IMR-90 (cell line): Measurements from ENCODE around the gene RABGGTB. TPM values are rescaled to one million over a fixed set of nuclear protein-coding genes. Genes with fewer than 3 reads are reported as not detected.
"Not testable (repeated sequence)": the region's sequence is repeated elsewhere in the genome, so short reads cannot be mapped to it uniquely, and the experiment has no call there.

Source experiments
- ATAC-seq: fragments of 200-7000 bp; cut with Tn5 transposase; 2 replicates; pipeline ENCODE4 v1.9.1; 2020; ENCODE audit warnings: low read depth, mild to moderate bottlenecking, moderate library complexity
- BruUV-seq: library from RNA; stranded (reverse); fragments of 400-500 nt; replicated peaks from 2 replicates; lab custom pipeline; 2021; lab: Mats Ljungman, UMichigan
- CTCF ChIA-PET: fragments of 300-600 bp; formaldehyde crosslinking; extraction: SDS; loops from one replicate; lab custom pipeline; 2021; ENCODE audit warnings: antibody characterized with exemption; lab: Yijun Ruan, JAX
- POLR2A ChIA-PET: fragments of 300-600 bp; sonication (Branson Sonifier 250); formaldehyde crosslinking; loops from one replicate; lab custom pipeline; 2022; ENCODE audit warnings: antibody characterized with exemption; ENCODE audit not compliant: unreplicated experiment; lab: Charles Lee
- DNase-seq: peaks from one replicate; pipeline ENCODE4 v3.0.0; 2013
- H2AFZ ChIP-seq: replicated peaks from 2 replicates; pipeline ENCODE3; 2013; ENCODE audit warnings: low read length, mild to moderate bottlenecking; ENCODE audit not compliant: poor library complexity
- H2AK5ac ChIP-seq: 2 replicates; pipeline ENCODE4 v1.6.1; 2013; ENCODE audit warnings: low read depth, low read length, inconsistent platforms
- H2AK9ac ChIP-seq: replicated peaks from 2 replicates; pipeline ENCODE3; 2013; ENCODE audit warnings: mild to moderate bottlenecking, low read depth, low read length, moderate library complexity; ENCODE audit not compliant: poor library complexity
- H2BK120ac ChIP-seq: 2 replicates; pipeline ENCODE4 v1.6.1; 2013; ENCODE audit warnings: low read depth, low read length, inconsistent platforms
- H2BK15ac ChIP-seq: 3 replicates; pipeline ENCODE4 v1.6.1; 2013; ENCODE audit warnings: low read depth, low read length, inconsistent platforms
- H2BK20ac ChIP-seq: 2 replicates; pipeline ENCODE4 v1.6.1; 2013; ENCODE audit warnings: low read depth, mild to moderate bottlenecking, inconsistent platforms, low read length, moderate library complexity
- H2BK5ac ChIP-seq: 2 replicates; pipeline ENCODE4 v1.6.1; 2013; ENCODE audit warnings: mild to moderate bottlenecking, low read depth, low read length, inconsistent platforms; ENCODE audit not compliant: poor library complexity, severe bottlenecking
- H3K14ac ChIP-seq: replicated peaks from 2 replicates; pipeline ENCODE4 v1.6.1; 2013; ENCODE audit warnings: low read depth, low read length, inconsistent platforms
- H3K18ac ChIP-seq: 2 replicates; pipeline ENCODE4 v1.6.1; 2013; ENCODE audit warnings: low read depth, low read length, control low read depth
- H3K23ac ChIP-seq: 2 replicates; pipeline ENCODE4 v1.6.1; 2013; ENCODE audit warnings: low read depth, low read length, inconsistent platforms
- H3K27ac ChIP-seq: 2 replicates; pipeline ENCODE4 v1.5.1; 2013; ENCODE audit warnings: mild to moderate bottlenecking, control low read depth, low read length; ENCODE audit not compliant: insufficient read depth
- H3K27me3 ChIP-seq: 2 replicates; pipeline ENCODE4 v1.6.1; 2013; ENCODE audit warnings: low read length; ENCODE audit not compliant: control insufficient read depth, insufficient read depth
- H3K36me3 ChIP-seq: 2 replicates; pipeline ENCODE4 v1.6.1; 2013; ENCODE audit warnings: low read length, mixed read lengths; ENCODE audit not compliant: control insufficient read depth, insufficient read depth
- H3K4ac ChIP-seq: 2 replicates; pipeline ENCODE4 v1.6.1; 2013; ENCODE audit warnings: low read depth, low read length, inconsistent platforms
- H3K4me1 ChIP-seq: 2 replicates; pipeline ENCODE4 v1.6.1; 2013; ENCODE audit warnings: low read length, mixed read lengths; ENCODE audit not compliant: control insufficient read depth, insufficient read depth
- H3K4me2 ChIP-seq: 2 replicates; pipeline ENCODE4 v1.6.1; 2013; ENCODE audit warnings: low read depth, mild to moderate bottlenecking, control low read depth, low read length, moderate library complexity
- H3K4me3 ChIP-seq: 2 replicates; pipeline ENCODE4 v1.5.1; 2013; ENCODE audit warnings: low read depth, mild to moderate bottlenecking, control low read depth, low read length, moderate library complexity; ENCODE audit not compliant: insufficient read depth
- H3K56ac ChIP-seq: 2 replicates; pipeline ENCODE4 v1.6.1; 2013; ENCODE audit warnings: low read length, inconsistent platforms; ENCODE audit not compliant: insufficient read depth; ENCODE audit errors: extremely low read depth
- H3K79me1 ChIP-seq, 2 experiments: 2 replicates each; pipeline ENCODE4 v1.6.1; 2013; ENCODE audit warnings: low read length in 2 of 2, inconsistent platforms in 1 of 2, low read depth in 1 of 2
- H3K9ac ChIP-seq: 2 replicates; pipeline ENCODE4 v1.6.1; 2013; ENCODE audit warnings: low read depth, low read length, control low read depth
- H3K9me1 ChIP-seq: 2 replicates; pipeline ENCODE4 v1.6.1; 2013; ENCODE audit warnings: low read length, inconsistent platforms; ENCODE audit not compliant: insufficient read depth
- H3K9me3 ChIP-seq: 2 replicates; pipeline ENCODE4 v1.6.1; 2013; ENCODE audit warnings: low read length; ENCODE audit not compliant: control insufficient read depth, insufficient read depth
- H4K20me1 ChIP-seq: 2 replicates; pipeline ENCODE4 v1.6.1; 2013; ENCODE audit warnings: low read length, inconsistent platforms; ENCODE audit not compliant: insufficient read depth
- H4K5ac ChIP-seq: 2 replicates; pipeline ENCODE4 v1.6.1; 2013; ENCODE audit warnings: mild to moderate bottlenecking, low read depth, low read length, control low read depth
- H4K8ac ChIP-seq, 2 experiments: 2 replicates each; pipeline ENCODE4 v1.6.1; 2013; ENCODE audit warnings: low read depth in 2 of 2, low read length in 2 of 2, control low read depth in 1 of 2, inconsistent platforms in 1 of 2
- H4K91ac ChIP-seq: 2 replicates; pipeline ENCODE4 v1.6.1; 2013; ENCODE audit warnings: low read depth, low read length, inconsistent platforms; ENCODE audit not compliant: insufficient read depth
- WGBS, 2 experiments: methylation state at CpG; one replicate each; pipeline versions ENCODE4 v1.1.5 to v1.1.7; 2013; ENCODE audit warnings: missing lambda C conversion rate in 2 of 2; ENCODE audit not compliant: insufficient read length in 1 of 2; ENCODE audit errors: extremely low coverage in 2 of 2; 5-methylcytosine and 5-hydroxymethylcytosine counted together
- dilution Hi-C: fragments of 300-500 bp; cut with HindIII; formaldehyde crosslinking; loops from one replicate; pipeline ENCODE4 v1.14.3; 2018; ENCODE audit warnings: low sequenced_read_pairs; ENCODE audit not compliant: unreplicated experiment
- in situ Hi-C: fragments of 300-500 bp; cut with MboI; formaldehyde crosslinking; loops from 3 replicates; pipeline ENCODE4 v1.14.3; 2019; ENCODE audit warnings: low sequenced_read_pairs, inconsistent platforms, mixed read lengths
- intact Hi-C: fragments of 100-400 bp; cut with micrococcal nuclease; formaldehyde crosslinking; loops from 2 replicates; pipeline ENCODE4 v1.10.0; 2022
- polyA plus RNA-seq, 3 experiments: library from polyadenylated mRNA; depleted of rRNA; stranded (reverse); fragments of >200 nt; gene quantifications; 2 replicates each; pipeline ENCODE4 v1.2.3, GENCODE V29; 2012; ENCODE audit warnings: low replicate concordance in 1 of 3
- total RNA-seq: library from RNA; depleted of rRNA; stranded (reverse); fragments of >200 nt; gene quantifications from 2 replicates; pipeline ENCODE4 v1.2.3, GENCODE V29; 2012

Gene RABGGTB
- total and polyA plus RNA-seq, 2 of the 4 experiments (the other 2 are of a cell fraction): 48.2 to 76.0 TPM

- H2BK15ac ChIP-seq, H3K56ac ChIP-seq, H3K4ac ChIP-seq, BruUV-seq, in situ Hi-C loops, H3K23ac ChIP-seq, H2BK120ac ChIP-seq, H4K8ac ChIP-seq, H3K27ac ChIP-seq, H3K4me1 ChIP-seq, dilution Hi-C loops, H2AFZ ChIP-seq, H2AK5ac ChIP-seq, H3K27me3 ChIP-seq, H2BK5ac ChIP-seq, H3K9ac ChIP-seq, H3K9me1 ChIP-seq, POLR2A ChIA-PET, H4K20me1 ChIP-seq, H3K9me3 ChIP-seq, H3K4me2 ChIP-seq, H4K91ac ChIP-seq, H3K79me1 ChIP-seq, intact Hi-C loops, H3K36me3 ChIP-seq, ATAC-seq, H2BK20ac ChIP-seq, H3K14ac ChIP-seq, H2AK9ac ChIP-seq, DNase-seq, H3K18ac ChIP-seq, H4K5ac ChIP-seq, CTCF ChIA-PET, H3K4me3 ChIP-seq: not testable (repeated sequence)
- whole genome bisulfite sequencing, 2 experiments: 100% methylated on average over 1 of the region's 4 CpGs; no CpG with 5 or more reads in 1 of the 2 experiments
These were observed 8.2 kb upstream of the RABGGTB start for GRCh38 chr1:75777812-75778211.

GRCh38 chr1:75778694-75779093 is 7.4 kb upstream of the RABGGTB start:
- H3K4me3 ChIP-seq, H2BK120ac ChIP-seq, dilution Hi-C loops, H2BK20ac ChIP-seq, POLR2A ChIA-PET, H2BK15ac ChIP-seq, H3K9ac ChIP-seq, H3K4me2 ChIP-seq, ATAC-seq, H2BK5ac ChIP-seq, H3K14ac ChIP-seq, H3K79me1 ChIP-seq, H3K9me3 ChIP-seq, H3K36me3 ChIP-seq, H4K20me1 ChIP-seq, H3K27ac ChIP-seq, H3K23ac ChIP-seq, BruUV-seq, H3K27me3 ChIP-seq, DNase-seq, H3K4me1 ChIP-seq, H3K56ac ChIP-seq, H4K8ac ChIP-seq, H2AK5ac ChIP-seq, H2AFZ ChIP-seq, intact Hi-C loops, in situ Hi-C loops, H4K5ac ChIP-seq, H3K4ac ChIP-seq, H3K9me1 ChIP-seq, H2AK9ac ChIP-seq, H3K18ac ChIP-seq, H4K91ac ChIP-seq: not testable (repeated sequence)
- CTCF ChIA-PET: interaction anchor here (0.6 to 0.8 kb wide), 2 partner anchors 10 to 516 kb away, joined by 3 to 7 read pairs; no protein-coding TSS in a partner anchor
- 100% methylated on average over 1 of the region's 5 CpGs; no CpG with 5 or more reads in 1 of the 2 experiments for WGBS, 2 experiments
